CD8-positive, alpha-beta memory T cell (primary cell): ENCODE measurements around the gene CLASP1. TPM values are rescaled to one million over a fixed set of nuclear protein-coding genes. Genes with fewer than 3 reads are reported as not detected.
"Not testable (repeated sequence)": the region's sequence is repeated elsewhere in the genome, so short reads cannot be mapped to it uniquely, and the experiment has no call there.

Experiments used
- CTCF ChIA-PET: fragments of 350-600 bp; sonication (Branson Sonifier 250); formaldehyde crosslinking; loops from one replicate; lab custom pipeline; 2021; ENCODE audit warnings: antibody characterized with exemption; lab: Charles Lee
- POLR2A ChIA-PET: fragments of 350-600 bp; sonication (Branson Sonifier 250); formaldehyde crosslinking; loops from one replicate; lab custom pipeline; 2021; ENCODE audit warnings: antibody characterized with exemption; lab: Charles Lee
- DNase-seq, 5 donors: peaks; one replicate each; pipeline versions ENCODE4 v3.0.0 to v3.0.0-alpha.2; 2020 to 2022; ENCODE audit warnings: mixed read lengths in 1 of 5
- H3K27ac ChIP-seq: one replicate; pipeline ENCODE4 v1.7.0; 2013; ENCODE audit warnings: low read depth, mild to moderate bottlenecking, low read length, moderate library complexity
- H3K27me3 ChIP-seq: 2 replicates; pipeline ENCODE4 v1.7.0; 2013; ENCODE audit warnings: low read length, mild to moderate bottlenecking; ENCODE audit not compliant: insufficient read depth, poor library complexity, severe bottlenecking
- H3K36me3 ChIP-seq: 2 replicates; pipeline ENCODE4 v1.7.0; 2013; ENCODE audit warnings: mild to moderate bottlenecking, low read length, moderate library complexity; ENCODE audit not compliant: insufficient read depth
- H3K4me1 ChIP-seq: 2 replicates; pipeline ENCODE4 v1.7.0; 2013; ENCODE audit warnings: mild to moderate bottlenecking, low read length, moderate library complexity; ENCODE audit not compliant: insufficient read depth
- H3K4me3 ChIP-seq: 2 replicates; pipeline ENCODE4 v1.7.0; 2013; ENCODE audit warnings: mild to moderate bottlenecking, low read length
- H3K9me3 ChIP-seq: 2 replicates; pipeline ENCODE4 v1.7.0; 2013; ENCODE audit warnings: mild to moderate bottlenecking, low read length
- H3K27ac Mint-ChIP-seq, 8 donors: one replicate each; pipeline ENCODE4 v1.8.0; 2020 to 2021; ENCODE audit warnings: mixed read lengths in 8 of 8, mild to moderate bottlenecking in 6 of 8, inconsistent platforms in 3 of 8, moderate library complexity in 3 of 8
- H3K27me3 Mint-ChIP-seq, 2 donors: one replicate each; pipeline ENCODE4 v1.8.0; 2020 to 2021; ENCODE audit warnings: mixed read lengths in 2 of 2, mild to moderate bottlenecking in 1 of 2, moderate library complexity in 1 of 2
- H3K36me3 Mint-ChIP-seq, 3 donors: one replicate each; pipeline ENCODE4 v1.8.0; 2020 to 2021; ENCODE audit warnings: mixed read lengths in 3 of 3, inconsistent platforms in 1 of 3, mild to moderate bottlenecking in 1 of 3
- H3K4me1 Mint-ChIP-seq, 3 donors: one replicate each; pipeline ENCODE4 v1.8.0; 2020 to 2021; ENCODE audit warnings: mixed read lengths in 3 of 3, inconsistent platforms in 1 of 3, mild to moderate bottlenecking in 1 of 3
- H3K4me3 Mint-ChIP-seq, 7 donors: one replicate each; pipeline ENCODE4 v1.8.0; 2020 to 2021; ENCODE audit warnings: mixed read lengths in 7 of 7, mild to moderate bottlenecking in 6 of 7, moderate library complexity in 4 of 7, inconsistent platforms in 2 of 7
- H3K9me3 Mint-ChIP-seq, 5 donors: one replicate each; pipeline ENCODE4 v1.8.0; 2020 to 2022; ENCODE audit warnings: mixed read lengths in 5 of 5, mild to moderate bottlenecking in 3 of 5, moderate library complexity in 2 of 5, inconsistent platforms in 1 of 5
- polyA plus RNA-seq: library from polyadenylated mRNA; unstranded; fragments of 300-500 nt; fragmentation: Illumina TruSeq; gene quantifications from one replicate; pipeline ENCODE4 v1.2.3, GENCODE V29; 2021
- total RNA-seq, 2 experiments: library from RNA; stranded (reverse); gene quantifications; one replicate each; pipeline ENCODE4 v1.2.3, GENCODE V29; 2021

The CLASP1 gene
- total and polyA plus RNA-seq, 3 experiments from 2014 or later: 22.2 to 66.0 (median 62.6) TPM

- no peaks in the 10 kb centered on the region for H3K9me3 ChIP-seq
- Mint-ChIP-seq H3K4me3 (no peak overlapping the region), H3K27me3 (no peaks in the 10 kb centered on the region), H3K4me1 (no peaks in the 10 kb centered on the region), H3K9me3 (no peaks in the 10 kb centered on the region), H3K27ac (peak overlapping the region in 2 of 8 donors; percentile 21 to 66), H3K36me3 (peaks cover 3 to 85% (median 12%) of the 10 kb centered on the region in 3 donors)
- no peaks in the 10 kb centered on the region for H3K4me1 ChIP-seq
- POLR2A ChIA-PET: no interaction called here
- no peak overlapping the region for H3K4me3 ChIP-seq
- no peak overlapping the region for H3K27ac ChIP-seq
- H3K36me3 ChIP-seq: peaks cover 34% of the 10 kb centered on the region
- H3K27me3 ChIP-seq: no peaks in the 10 kb centered on the region
- CTCF ChIA-PET: no interaction called here
- no peak for DNase-seq
Measured at GRCh38 chr2:121454549-121455090, 194.6 kb downstream of the CLASP1 start.

- H3K4me1 Mint-ChIP-seq: peaks cover 0 to 2% (median 0%) of the 10 kb centered on the region in 3 donors
- H3K36me3 ChIP-seq: peaks cover 53% of the 10 kb centered on the region
- H3K27me3 Mint-ChIP-seq: no peaks in the 10 kb centered on the region
- no peak for DNase-seq
- no peak overlapping the region for H3K27ac ChIP-seq
- no peaks in the 10 kb centered on the region for H3K27me3 ChIP-seq
- peaks cover 15 to 89% (median 26%) of the 10 kb centered on the region in 3 donors for H3K36me3 Mint-ChIP-seq
- no peak overlapping the region for H3K4me3 Mint-ChIP-seq
- no peaks in the 10 kb centered on the region for H3K4me1 ChIP-seq
- ChIA-PET POLR2A (no interaction called here), CTCF (no interaction called here)
- H3K4me3 ChIP-seq: no peak overlapping the region
- no peaks in the 10 kb centered on the region for H3K9me3 ChIP-seq
- no peaks in the 10 kb centered on the region for H3K9me3 Mint-ChIP-seq
- H3K27ac Mint-ChIP-seq: no peak overlapping the region
Measured at GRCh38 chr2:121451398-121451797, 197.9 kb downstream of the CLASP1 start.

DNA sequence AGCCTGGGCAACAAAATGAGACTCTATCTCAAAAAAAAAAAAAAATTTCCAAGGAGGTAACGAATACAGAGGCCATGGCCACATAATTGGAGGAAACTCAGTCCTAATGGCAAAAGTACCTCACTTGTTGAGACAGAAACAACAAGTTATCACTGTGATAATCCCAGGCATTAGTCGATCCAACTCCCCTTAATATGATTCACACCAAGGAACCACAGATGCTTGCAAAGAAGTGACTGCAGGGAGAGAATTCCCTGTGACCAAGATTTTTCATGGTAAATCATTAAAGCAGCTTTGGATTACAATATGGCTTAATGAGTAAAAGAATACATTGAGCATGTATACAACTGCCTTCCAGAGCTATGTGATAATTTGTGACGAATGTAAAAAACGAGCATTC, 199.0 kb downstream of the CLASP1 start:
- Mint-ChIP-seq H3K27me3 (no peaks in the 10 kb centered on the region), H3K4me3 (no peak overlapping the region), H3K27ac (no peak overlapping the region), H3K9me3 (no peaks in the 10 kb centered on the region), H3K36me3 (peaks cover 15 to 92% (median 23%) of the 10 kb centered on the region in 3 donors), H3K4me1 (peaks cover 0 to 2% (median 0%) of the 10 kb centered on the region in 3 donors)
- DNase-seq: no peak
- H3K27me3 ChIP-seq: no peaks in the 10 kb centered on the region
- H3K36me3 ChIP-seq: peaks cover 56% of the 10 kb centered on the region
- ChIA-PET CTCF (no interaction called here), POLR2A (no interaction called here)
- H3K27ac ChIP-seq: no peak overlapping the region
- no peaks in the 10 kb centered on the region for H3K4me1 ChIP-seq
- no peaks in the 10 kb centered on the region for H3K9me3 ChIP-seq
- H3K4me3 ChIP-seq: no peak overlapping the region

DNA sequence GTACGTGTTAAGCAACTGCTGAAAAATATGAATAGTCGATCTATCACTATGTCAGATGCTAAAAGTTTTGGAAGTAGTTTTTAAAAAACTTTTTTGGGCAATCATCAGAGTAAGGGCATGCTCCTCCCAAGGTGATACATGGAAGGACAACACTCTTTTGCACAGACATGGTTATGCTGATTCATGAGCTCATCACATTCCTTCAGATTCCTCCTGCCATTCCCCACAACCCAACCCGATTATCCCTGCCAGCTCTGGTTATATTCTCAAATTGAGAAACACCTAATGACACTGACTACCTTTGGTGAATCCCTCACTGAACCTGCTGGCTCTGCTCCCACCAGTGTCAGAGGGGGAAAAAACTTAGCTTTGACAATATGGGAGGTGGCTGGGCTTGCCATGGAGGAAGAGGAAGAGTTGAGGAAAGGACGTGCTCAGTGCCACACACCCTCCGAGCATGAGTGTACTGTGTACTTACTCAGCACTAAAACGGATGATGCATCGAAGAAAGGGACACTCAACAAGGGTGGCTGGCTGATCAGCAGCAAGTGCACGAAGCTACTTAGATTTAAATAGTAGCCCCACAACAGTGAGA, 202.5 kb downstream of the CLASP1 start:
- H3K9me3 Mint-ChIP-seq: no peaks in the 10 kb centered on the region
- Histone ChIP-seq H3K27ac (no peak overlapping the region), H3K4me1 (no peaks in the 10 kb centered on the region), H3K36me3 (peaks cover 57% of the 10 kb centered on the region), H3K27me3 (no peaks in the 10 kb centered on the region), H3K4me3 (no peak overlapping the region), H3K9me3 (no peaks in the 10 kb centered on the region)
- H3K27ac Mint-ChIP-seq: peak overlapping the region in 1 of 8 donors; percentile 41
- H3K36me3 Mint-ChIP-seq: peaks cover 15 to 92% (median 32%) of the 10 kb centered on the region in 3 donors
- no peak overlapping the region for H3K4me3 Mint-ChIP-seq
- ChIA-PET CTCF (interaction anchor here (0.9 kb wide), 1 partner anchor 9 kb away, joined by 3 read pairs; no protein-coding TSS in a partner anchor), POLR2A (interaction anchor here (0.5 kb wide), 1 partner anchor 193 kb away, joined by 4 read pairs; no protein-coding TSS in a partner anchor)
- no peaks in the 10 kb centered on the region for H3K27me3 Mint-ChIP-seq
- peaks cover 0 to 2% (median 0%) of the 10 kb centered on the region in 3 donors for H3K4me1 Mint-ChIP-seq
- DNase-seq: no peak

DNA sequence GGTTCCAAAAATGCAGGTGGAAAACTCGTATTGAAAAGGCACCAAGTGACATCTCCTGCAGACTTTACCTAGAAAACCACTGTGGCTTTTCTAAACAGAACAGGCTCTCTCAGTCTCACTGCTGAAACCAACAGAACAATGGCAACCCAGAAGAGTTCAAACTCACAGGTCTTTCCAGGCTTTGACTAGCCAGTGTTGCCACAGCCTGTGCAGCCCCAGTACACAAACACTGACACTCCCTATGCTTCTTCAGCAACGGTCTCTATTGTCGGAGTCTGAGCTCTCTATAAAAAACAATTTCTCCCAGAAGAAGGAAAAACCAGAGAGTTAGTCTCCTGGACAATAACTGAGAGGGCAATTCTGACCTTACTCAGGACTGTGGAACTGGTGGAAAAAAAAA, 206.4 kb downstream of the CLASP1 start:
- Mint-ChIP-seq H3K27ac (no peak overlapping the region), H3K4me1 (peaks cover 0 to 2% (median 0%) of the 10 kb centered on the region in 3 donors), H3K9me3 (no peaks in the 10 kb centered on the region), H3K27me3 (no peaks in the 10 kb centered on the region), H3K36me3 (peaks cover 15 to 81% (median 29%) of the 10 kb centered on the region in 3 donors), H3K4me3 (no peak overlapping the region)
- no peak overlapping the region for H3K27ac ChIP-seq
- CTCF ChIA-PET: no interaction called here
- POLR2A ChIA-PET: no interaction called here
- H3K9me3 ChIP-seq: no peaks in the 10 kb centered on the region
- no peak overlapping the region for H3K4me3 ChIP-seq
- H3K4me1 ChIP-seq: no peaks in the 10 kb centered on the region
- H3K36me3 ChIP-seq: peaks cover 46% of the 10 kb centered on the region
- no peak for DNase-seq
- no peaks in the 10 kb centered on the region for H3K27me3 ChIP-seq

- H3K4me1 ChIP-seq, CTCF ChIA-PET, H3K27ac ChIP-seq, H3K27me3 ChIP-seq, H3K36me3 ChIP-seq, DNase-seq, H3K27me3 Mint-ChIP-seq, H3K9me3 Mint-ChIP-seq, H3K4me3 Mint-ChIP-seq, POLR2A ChIA-PET, H3K9me3 ChIP-seq, H3K4me1 Mint-ChIP-seq, H3K4me3 ChIP-seq: not testable (repeated sequence)
- peaks cover 9 to 36% (median 11%) of the 10 kb centered on the region in 3 donors for H3K36me3 Mint-ChIP-seq
- H3K27ac Mint-ChIP-seq: peak overlapping the region in 1 of 8 donors; percentile 43
Measured at GRCh38 chr2:121438290-121438689, 211.0 kb downstream of the CLASP1 start.

DNA sequence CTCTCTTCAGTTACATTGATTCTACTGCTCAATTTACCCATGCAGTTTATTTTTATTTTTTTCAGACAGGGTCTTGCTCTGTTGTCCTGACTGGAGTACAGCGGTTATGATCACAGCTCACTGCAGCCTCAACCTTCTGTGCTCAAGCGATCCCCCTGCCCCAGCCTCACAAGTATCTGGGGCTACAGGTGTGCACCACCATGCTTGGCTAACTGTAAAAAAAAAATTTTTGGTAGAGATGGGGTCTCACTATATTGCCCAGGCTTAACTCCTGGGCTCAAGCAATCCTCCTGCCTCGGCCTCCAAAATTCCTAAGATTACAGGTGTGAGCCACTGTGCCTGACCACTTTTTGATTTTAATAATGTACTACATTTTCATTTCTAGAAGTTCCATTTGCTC, 212.3 kb downstream of the CLASP1 start:
- H3K4me1 Mint-ChIP-seq: no peaks in the 10 kb centered on the region
- Histone ChIP-seq H3K27ac (no peak overlapping the region), H3K4me3 (no peak overlapping the region), H3K4me1 (no peaks in the 10 kb centered on the region), H3K9me3 (no peaks in the 10 kb centered on the region), H3K27me3 (no peaks in the 10 kb centered on the region), H3K36me3 (peaks cover 8% of the 10 kb centered on the region)
- H3K36me3 Mint-ChIP-seq: peaks cover 9 to 29% (median 10%) of the 10 kb centered on the region in 3 donors
- CTCF ChIA-PET: no interaction called here
- no peak overlapping the region for H3K4me3 Mint-ChIP-seq
- no peak for DNase-seq
- no peaks in the 10 kb centered on the region for H3K27me3 Mint-ChIP-seq
- H3K9me3 Mint-ChIP-seq: no peaks in the 10 kb centered on the region
- POLR2A ChIA-PET: no interaction called here
- H3K27ac Mint-ChIP-seq: peak overlapping the region in 1 of 8 donors; percentile 82

- H3K4me1 ChIP-seq: no peaks in the 10 kb centered on the region
- no peak overlapping the region for H3K27ac Mint-ChIP-seq
- no peak overlapping the region for H3K4me3 Mint-ChIP-seq
- no peaks in the 10 kb centered on the region for H3K9me3 Mint-ChIP-seq
- H3K36me3 Mint-ChIP-seq: peaks cover 6 to 23% (median 7%) of the 10 kb centered on the region in 3 donors
- H3K27ac ChIP-seq: no peak overlapping the region
- H3K9me3 ChIP-seq: no peaks in the 10 kb centered on the region
- ChIA-PET CTCF (no interaction called here), POLR2A (no interaction called here)
- no peaks in the 10 kb centered on the region for H3K4me1 Mint-ChIP-seq
- no peaks in the 10 kb centered on the region for H3K27me3 Mint-ChIP-seq
- peaks cover 4% of the 10 kb centered on the region for H3K36me3 ChIP-seq
- no peaks in the 10 kb centered on the region for H3K27me3 ChIP-seq
- no peak for DNase-seq
- no peak overlapping the region for H3K4me3 ChIP-seq
Measured at GRCh38 chr2:121435790-121436189, 213.5 kb downstream of the CLASP1 start.
